ENCODE data around the gene KDM7A.
A peak's percentile ranks its signal among the peaks of the same experiment; 100 is the strongest.
"Not testable (repeated sequence)": the region's sequence is repeated elsewhere in the genome, so short reads cannot be mapped to it uniquely, and the experiment has no call there.

The KDM7A gene

DNA sequence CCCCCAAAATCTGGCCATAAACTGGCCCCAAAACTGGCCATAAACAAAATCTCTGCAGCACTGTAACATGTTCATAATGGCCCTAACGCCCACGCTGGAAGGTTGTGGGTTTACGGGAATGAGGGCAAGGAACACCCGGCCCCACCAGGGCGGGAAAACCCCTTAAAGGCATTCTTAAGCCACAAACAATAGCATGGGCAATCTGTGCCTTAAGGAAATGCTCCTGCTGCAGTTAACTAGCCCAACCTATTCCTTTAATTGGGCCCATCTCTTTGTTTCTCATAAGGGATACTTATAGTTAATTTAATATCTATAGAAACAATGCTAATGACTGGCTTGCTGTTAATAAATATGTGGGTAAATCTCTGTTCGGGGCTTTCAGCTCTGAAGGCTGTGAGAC lies 26.2 kb upstream of the KDM7A start:
- not testable (repeated sequence) for DNase-seq (ENCODE audit: low read depth)

GRCh38 chr7:140201393-140201792 lies 24.6 kb upstream of the KDM7A start:
- no peak for DNase-seq (ENCODE audit: low read depth)

- DNase-seq (ENCODE audit: low read depth) = no peak
Measured at GRCh38 chr7:140200061-140200989, 23.5 kb upstream of the KDM7A start.

- DNase-seq (ENCODE audit: low read depth) = no peak
Measured at GRCh38 chr7:140197938-140198337, 21.2 kb upstream of the KDM7A start.

- no peak for DNase-seq (ENCODE audit: low read depth)
Measured at GRCh38 chr7:140197218-140197890, 20.6 kb upstream of the KDM7A start.

DNA sequence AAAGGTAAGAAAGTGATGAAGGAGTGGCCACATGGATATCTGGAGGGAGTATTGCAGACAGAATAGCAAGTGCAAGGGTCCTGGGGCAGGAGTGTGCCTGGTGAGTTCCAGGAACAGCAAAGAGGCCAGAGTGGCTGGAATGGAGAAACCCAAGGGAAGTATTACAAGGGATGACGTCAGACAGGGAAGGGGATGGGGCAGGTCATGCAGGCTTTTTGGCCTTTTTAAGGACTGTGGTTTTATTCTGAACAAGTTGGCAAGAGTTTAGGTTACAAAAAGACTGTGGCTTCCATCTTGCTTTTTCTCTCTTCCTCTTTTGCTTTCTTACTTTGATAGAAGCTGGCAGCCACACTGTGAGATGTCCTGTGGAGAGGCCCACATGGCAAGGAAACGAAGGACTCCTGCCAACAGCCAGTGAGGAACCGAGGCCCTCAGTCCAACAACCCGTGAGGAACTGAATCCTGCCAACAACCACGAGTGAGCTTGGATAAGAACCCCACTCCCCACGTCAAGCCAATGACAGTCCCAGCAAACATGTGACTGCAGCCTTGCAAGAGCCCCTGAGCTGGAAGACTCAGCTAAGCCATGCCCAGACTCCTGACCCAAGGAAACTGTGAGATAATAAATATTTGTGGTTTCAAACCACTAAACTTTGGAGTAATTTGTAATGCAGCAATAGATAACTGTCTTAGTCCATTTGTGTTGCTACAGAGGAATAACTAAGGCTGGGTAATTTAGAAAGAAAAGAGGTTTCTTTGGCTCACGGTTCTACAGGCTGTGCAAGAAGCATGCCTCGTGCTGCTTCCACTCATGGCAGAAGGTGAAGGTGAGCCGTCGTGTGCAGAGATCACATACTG lies 19.8 kb upstream of the KDM7A start:
- DNase-seq (ENCODE audit: low read depth) = no peak

GRCh38 chr7:140195859-140196258 lies 19.1 kb upstream of the KDM7A start:
- DNase-seq (ENCODE audit: low read depth) = no peak

DNA sequence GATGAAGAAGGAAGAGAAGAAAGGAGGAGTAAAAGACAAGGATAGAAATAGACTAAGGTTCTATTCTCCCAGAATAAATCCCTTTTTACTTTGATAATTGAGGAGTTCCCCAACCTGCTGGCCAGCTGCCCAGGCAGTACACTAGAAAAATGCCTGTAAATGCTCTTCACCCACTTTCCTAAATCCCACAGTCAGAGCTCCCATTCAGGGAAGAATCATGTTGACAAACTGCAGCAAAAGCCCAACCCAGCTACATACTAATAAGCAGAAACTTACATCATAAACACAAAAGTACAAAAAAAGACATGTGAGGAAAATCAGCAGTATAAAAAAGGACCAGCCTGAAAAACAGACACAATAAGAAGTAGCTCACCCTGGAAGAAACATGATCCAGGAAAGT lies 15.8 kb upstream of the KDM7A start:
- no peak for DNase-seq (ENCODE audit: low read depth)

GRCh38 chr7:140192176-140192575 lies 15.4 kb upstream of the KDM7A start:
- no peak for DNase-seq (ENCODE audit: low read depth)

GRCh38 chr7:140190588-140190987 lies 13.8 kb upstream of the KDM7A start:
- no peak for DNase-seq (ENCODE audit: low read depth)

GRCh38 chr7:140189917-140190316 lies 13.1 kb upstream of the KDM7A start:
- DNase-seq (ENCODE audit: low read depth) = no peak

DNA sequence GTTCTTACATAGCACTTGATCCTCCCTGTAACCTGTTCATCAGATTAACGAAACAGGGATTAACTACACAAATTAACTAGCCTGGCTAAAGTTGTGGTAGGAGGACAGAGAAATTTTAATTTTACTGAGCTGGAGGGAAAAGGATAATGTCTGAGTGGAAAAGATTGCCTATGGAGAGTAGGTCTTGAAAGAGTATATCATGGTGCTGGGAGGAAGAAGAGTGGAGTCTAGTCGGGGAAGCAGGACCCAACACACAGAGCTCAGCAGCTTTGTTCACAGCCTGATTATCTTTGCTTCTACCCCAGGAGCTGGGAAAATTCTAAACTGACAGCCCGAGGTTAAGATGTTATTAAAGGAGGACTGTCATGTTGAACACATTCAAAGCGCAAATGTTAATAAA lies 6.1 kb upstream of the KDM7A start:
- no peak for DNase-seq (ENCODE audit: low read depth)

DNA sequence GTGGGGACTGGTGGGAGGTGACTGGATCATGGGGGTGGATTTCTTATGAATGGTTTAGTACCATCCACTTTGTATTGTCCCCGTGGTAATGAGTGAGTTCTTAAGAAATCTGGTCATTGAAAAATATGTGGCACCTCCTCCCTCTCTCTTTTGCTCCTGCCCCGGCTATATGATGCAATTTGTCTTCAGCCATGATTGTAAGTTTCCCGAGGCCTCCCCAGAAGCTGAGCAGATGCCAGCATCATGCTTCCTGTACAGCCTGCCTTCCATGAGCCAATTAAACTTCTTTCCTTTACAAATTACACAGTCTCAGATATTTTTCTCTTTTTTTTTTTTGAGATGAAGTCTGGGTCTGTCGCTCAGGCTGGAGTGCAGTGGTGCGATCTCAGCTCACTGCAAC lies 2.6 kb upstream of the KDM7A start:
- no peak for DNase-seq (ENCODE audit: low read depth)

- no peak for DNase-seq (ENCODE audit: low read depth)
Measured at GRCh38 chr7:140176122-140176701, 571 bp downstream of the KDM7A start.

DNA sequence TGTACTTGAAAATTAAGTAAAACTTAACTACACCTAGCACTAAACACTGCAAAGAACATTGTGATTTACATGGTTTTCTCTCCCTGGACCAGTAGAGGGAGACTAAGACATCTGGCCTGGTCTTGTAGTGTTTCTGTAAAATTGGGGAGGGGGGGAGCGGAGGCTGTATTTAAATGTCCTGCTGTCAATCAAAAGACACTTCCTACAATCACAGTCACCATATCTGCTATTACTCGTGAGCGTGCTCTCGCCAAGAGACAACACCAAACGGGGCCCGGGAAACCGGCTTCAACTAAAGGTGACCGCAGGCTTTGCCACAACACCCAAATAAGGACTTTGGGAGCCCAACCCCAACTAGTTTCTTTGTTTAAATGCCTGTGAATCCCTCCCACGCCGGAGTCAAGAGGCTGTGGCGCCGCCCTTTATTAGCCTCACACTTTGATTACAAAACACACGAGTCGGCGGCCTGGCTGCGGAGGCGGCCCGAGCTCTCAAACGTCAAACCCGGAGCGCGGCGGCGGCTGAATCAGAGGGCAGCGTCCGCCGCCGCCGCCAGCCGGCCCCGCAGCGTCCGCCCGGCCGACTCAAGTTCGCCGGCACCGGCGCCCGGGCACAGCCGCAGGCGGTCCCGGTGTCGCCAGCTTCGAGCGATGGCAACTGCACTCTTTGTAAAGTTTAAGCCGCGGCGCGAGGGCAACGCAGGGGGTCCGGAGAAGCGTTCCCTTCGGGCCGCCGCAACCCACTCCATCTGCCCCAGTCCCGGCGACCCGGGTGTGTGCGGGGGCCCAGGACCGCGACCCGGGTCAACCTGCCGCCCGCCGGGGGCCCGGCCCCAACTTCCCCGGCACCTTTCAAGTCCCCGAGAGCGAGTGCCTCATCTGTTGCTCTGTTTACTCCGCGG lies 1.3 kb downstream of the KDM7A start:
- peak; percentile 77 for DNase-seq (ENCODE audit: low read depth)

DNA sequence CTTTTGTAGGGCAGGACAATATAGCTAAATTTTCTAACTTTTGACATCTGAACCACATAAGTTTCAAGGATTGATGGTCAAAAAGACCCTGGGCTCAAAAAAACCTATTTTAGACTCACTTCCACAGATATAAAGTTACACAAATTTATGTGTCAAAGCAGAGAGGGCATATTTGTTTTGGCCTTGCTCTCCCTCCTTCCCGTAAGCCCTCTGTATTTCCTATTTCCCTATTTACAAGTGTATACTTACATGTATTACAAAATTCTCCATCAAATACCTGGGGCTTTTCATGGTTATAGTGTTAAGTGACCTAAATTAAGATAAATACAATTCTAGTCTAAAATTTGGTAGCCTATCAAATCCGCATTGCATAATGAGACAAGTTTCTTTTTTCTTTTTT lies 2.6 kb downstream of the KDM7A start:
- DNase-seq (ENCODE audit: low read depth) = no peak

DNA sequence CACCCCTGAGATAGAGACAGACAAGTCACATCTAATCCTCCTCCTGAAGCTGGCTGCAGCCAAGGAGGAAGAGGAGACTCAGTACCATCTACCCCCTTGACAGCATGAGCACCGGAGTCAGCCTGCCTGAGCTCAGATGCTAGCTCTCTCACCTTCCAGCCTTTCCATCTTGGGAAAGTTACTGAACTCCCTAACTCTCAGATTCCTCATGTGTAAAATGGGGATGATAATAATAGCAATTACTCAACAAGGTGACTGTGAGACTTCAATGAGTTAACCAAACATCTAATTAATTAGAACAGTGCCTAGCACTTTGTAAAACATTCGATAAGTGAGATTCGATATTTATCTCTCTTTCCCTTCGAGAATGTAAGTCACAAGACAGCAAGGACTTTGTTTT lies 6.4 kb downstream of the KDM7A start:
- DNase-seq (ENCODE audit: low read depth) = no peak

- DNase-seq (ENCODE audit: low read depth) = no peak
Measured at GRCh38 chr7:140168816-140169215, 8.0 kb downstream of the KDM7A start.

- no peak for DNase-seq (ENCODE audit: low read depth)
Measured at GRCh38 chr7:140165422-140165821, 11.4 kb downstream of the KDM7A start.

DNA sequence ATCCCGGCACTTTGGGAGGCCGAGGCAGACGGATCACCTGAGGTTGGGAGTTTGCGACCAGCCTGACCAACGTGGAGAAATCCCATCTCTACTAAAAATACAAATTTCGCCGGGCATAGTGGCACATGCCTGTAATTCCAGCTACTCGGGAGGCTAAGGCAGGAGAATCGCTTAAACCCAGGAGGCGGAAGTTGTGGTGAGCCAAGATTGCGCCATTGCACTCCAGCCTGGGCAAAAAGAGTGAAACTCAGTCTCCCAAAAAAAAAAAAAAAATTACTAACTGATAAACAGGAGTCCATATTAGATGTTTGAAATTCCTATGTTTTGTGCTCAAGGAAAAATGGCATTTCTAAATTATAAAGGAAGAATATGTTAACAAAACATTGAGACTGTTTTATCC lies 14.7 kb downstream of the KDM7A start:
- not testable (repeated sequence) for DNase-seq (ENCODE audit: low read depth)

- no peak for DNase-seq (ENCODE audit: low read depth)
Measured at GRCh38 chr7:140161047-140161446, 15.7 kb downstream of the KDM7A start.

All from stimulated activated CD8-positive, alpha-beta memory T cell treated with anti-CD3 and anti-CD28 coated beads, Interleukin-4, amount 100 ng/mL, for 24 hours (primary cell).